Limb (tissue), 2 donors: Measurements from ENCODE around the gene MRPL42.
"Not testable (repeated sequence)": the region's sequence is repeated elsewhere in the genome, so short reads cannot be mapped to it uniquely, and the experiment has no call there.

Experiments
- DNase-seq, 2 donors: peaks; one replicate each; pipeline ENCODE4 v3.0.0-alpha.2; 2016; ENCODE audit errors: extremely low spot score in 2 of 2

The MRPL42 gene

DNA sequence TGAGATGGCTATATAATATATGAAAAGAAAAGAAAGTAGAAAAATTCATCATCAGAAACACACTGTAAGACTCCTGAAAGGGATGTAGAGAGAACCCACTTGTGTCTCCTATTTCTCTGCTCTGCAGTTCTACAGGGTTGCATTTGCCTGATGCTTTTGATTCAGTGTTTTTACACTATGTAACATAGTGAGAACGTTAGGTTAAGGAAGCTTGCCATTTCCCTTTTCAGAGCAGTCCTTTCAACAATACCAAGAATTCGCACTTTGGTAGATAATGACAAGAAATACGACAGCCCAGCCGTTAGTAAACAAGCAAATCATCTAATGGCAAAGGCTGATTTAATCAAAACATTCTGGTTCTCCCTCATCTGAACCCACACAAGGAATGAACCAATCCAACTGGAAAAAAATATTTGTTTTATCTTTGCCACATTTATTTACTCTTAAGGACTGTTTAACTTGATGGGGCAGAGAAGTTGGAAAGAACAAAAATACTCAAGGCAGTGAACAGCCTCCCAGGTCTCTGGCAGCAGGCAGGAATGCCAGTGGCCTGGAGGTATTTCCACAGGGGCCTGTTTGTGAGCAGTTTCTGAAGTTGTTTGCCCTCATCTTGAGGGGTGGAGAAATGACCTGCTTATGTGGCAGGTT lies 74.4 kb downstream of the MRPL42 start:
- no peak for DNase-seq

DNA sequence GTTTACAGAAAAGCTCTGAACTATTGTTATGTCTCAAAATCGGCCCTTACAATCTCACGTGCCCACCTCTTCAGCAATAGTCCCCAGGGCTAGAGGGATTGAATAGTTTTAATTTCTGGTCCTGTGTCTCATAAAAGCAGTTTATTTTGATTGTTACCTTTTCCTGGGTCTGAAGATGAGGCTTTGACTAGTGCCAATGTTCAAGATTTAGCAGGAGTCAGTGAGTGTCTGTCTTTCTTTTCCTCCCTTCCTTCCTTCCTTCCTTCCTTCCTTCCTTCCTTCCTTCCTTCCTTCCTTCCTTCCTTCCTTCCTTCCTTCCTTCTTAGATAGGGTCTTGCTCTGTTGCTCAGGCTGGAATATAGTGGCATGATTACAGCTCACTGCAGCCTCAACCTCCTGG lies 80.5 kb downstream of the MRPL42 start:
- DNase-seq: no peak

- no peak for DNase-seq
Observed at GRCh38 chr12:93549174-93549573, 81.9 kb downstream of the MRPL42 start.

- DNase-seq: no peak
Observed at GRCh38 chr12:93550748-93551611, 83.7 kb downstream of the MRPL42 start.

DNA sequence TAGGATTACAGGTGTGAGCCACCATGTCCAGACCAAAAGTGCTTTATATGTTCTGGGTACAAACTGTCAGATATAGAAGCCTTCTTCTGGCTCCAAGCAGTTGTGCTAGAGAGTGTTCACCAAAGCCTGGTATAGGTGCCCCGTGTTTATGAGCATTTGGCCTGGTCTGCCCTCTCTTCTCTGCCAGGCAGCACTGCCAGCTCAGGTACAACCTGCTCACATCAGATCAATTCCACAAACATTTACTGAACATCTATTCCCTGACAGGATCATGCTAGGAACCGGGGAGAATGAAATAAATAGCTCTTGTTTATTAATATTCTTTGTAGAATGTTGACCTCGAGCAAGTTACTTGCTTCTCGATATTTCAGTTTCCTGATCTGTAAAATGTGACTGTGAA lies 85.1 kb downstream of the MRPL42 start:
- DNase-seq: no peak

- not testable (repeated sequence) for DNase-seq
Observed at GRCh38 chr12:93557879-93558278, 90.6 kb downstream of the MRPL42 start.

DNA sequence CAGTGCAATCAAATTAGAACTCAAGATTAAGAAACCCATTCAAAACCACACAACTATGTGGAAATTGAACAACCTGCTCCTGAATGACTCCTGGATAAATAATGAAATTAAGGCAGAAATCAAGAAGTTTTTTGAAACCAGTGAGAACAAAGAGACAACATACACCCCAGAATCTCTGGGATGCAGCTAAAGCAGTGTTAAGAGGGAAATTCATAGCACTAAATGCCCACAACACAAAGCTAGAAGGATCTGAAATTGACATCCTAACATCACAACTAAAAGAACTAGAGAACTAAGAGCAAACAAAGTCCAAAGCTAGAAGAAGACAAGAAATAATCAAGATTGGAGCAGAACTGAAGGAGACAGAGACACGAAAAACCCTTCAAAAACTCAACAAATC lies 91.4 kb downstream of the MRPL42 start:
- not testable (repeated sequence) for DNase-seq

GRCh38 chr12:93563807-93564538 lies 96.7 kb downstream of the MRPL42 start:
- no peak for DNase-seq

GRCh38 chr12:93565760-93566159 lies 98.4 kb downstream of the MRPL42 start:
- no peak for DNase-seq
